ENCODE data around the gene RHBDF2.

The RHBDF2 gene

DNA sequence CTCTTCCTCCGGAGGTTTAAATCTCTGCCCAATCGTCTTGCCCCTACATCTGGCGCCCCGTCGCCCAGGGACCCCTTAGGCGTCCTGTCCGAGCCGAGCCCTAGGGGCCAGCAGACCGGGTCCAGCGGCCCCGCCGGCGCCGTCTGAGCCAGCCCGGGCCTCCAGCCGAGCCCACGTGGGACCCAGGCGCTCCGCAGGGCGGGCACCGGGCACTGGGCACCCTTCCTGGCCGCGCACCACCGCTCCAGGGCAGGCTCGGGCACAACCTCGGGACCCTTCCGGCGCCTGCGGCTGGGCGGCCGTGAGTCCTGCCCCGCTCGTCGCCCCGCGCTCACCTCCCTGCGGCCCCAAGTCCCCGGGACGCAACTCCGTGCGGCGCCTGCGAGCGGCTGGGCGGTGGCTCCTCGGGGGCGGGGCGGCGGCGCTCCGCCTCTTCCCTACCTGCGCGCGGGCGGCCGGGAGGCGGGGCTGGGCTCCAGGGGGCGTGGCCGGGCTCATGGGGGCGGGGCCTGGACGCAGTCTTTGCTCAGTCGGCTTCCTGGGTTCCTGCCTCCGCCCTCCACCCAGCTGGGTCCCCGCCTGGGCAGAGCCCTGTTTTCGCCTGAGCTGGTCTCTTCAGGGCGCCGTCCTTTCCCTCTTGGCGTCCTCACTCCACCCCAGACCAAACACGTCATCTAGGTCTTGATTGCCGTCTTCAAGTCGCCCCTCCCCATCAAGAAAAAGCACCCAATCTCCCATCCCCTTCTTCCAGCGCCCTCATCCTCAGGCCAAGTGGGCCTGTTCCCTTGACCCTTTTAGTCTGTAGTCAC is at the start of gene RHBDF2:
Gene RHBDF2, minus strand, starts transcription at position 406 of the 809 bp plus-strand sequence. CDS start 19,899 bp downstream, outside the sequence.
- DNase-seq: peak; percentile 50 to 74

DNA sequence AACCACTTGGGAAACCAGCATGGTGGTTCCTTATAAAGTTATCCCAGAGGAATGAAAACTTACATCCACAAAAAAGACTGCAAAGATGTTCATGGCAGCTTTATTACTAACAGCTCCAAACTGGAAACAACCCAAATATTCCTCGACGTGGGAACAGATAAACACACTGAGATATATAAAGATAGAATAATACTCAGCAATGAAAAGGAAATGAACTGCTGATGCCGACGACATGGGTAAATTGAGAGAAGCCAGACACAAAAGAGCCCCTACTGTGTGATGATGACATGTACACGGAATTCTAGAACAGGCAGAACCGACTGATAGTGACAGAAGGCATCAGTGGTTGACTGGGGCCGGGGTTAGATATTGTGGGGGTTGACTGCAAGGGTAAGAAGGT is 48.3 kb upstream of the RHBDF2 start:
- no peak for DNase-seq

DNA sequence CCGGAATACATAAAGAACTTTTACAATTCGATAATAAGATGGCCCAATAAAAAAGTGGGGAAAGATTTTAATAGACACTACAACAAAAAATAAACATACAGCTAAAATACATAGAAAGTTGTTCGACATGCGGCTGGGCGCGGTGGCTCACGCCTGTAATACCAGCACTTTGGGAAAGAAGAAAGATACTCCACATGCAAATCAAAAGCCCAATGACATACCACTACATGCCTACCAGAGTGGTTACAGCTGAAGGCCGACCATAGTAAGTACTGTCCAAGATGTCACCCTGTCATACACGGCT is 47.9 kb upstream of the RHBDF2 start:
- DNase-seq: no peak

DNA sequence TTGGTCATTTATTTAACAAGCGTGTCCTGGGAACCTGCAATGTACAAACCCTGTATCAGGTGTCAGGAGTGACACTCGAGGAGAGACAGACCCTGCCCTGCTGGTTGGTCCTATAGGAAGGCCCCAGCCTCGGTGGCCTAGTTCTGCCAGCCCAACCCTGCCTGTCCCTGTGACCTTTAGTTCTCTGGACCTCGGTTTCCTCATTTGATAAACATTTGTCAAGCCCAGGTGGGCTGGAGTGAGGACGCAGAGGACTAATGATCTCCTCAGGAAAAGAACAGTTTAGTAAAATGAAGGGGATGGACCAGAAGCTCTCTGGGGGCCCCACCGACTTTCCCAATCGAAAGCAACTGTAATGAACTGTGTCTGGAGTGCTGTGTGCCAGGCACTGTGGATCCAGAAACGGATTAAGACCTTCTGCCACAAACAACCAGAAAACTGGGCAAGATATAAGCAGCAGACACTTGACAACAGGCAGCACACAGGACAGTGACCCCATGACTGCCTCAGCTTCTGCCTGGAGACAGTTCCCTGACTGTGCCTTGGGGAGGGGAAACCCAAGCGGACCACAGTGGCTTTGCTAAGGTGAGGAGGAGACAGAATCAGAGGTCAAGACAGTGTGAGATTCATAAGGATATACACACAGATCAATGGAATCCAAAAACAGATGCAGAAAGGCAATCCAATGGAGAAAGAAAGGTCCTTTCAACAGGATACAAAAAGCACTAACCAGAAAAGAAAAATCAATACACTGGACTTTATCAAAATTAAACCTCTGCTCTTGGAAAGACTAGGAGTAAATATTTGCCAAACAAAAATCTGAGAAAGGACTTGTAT is 47.4 kb upstream of the RHBDF2 start:
- DNase-seq: no peak

DNA sequence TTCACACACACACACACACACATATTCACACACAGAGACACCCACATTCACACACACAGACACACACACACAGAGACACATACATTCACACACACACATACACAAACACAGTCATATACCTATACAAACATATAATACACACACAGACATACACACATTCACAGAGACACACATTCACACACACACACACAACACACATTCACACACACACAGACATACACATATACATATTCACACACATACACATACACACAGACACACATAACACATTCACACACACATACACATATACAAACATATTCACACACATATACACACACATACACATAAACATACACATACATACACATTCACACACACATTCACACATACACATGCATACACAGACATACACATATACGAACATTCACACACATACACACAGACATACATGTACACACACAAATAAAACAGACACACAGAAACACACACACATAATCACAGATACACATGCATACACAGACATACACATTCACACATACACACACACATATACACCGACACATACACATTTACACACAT is 46.5 kb upstream of the RHBDF2 start:
- DNase-seq: no peak

DNA sequence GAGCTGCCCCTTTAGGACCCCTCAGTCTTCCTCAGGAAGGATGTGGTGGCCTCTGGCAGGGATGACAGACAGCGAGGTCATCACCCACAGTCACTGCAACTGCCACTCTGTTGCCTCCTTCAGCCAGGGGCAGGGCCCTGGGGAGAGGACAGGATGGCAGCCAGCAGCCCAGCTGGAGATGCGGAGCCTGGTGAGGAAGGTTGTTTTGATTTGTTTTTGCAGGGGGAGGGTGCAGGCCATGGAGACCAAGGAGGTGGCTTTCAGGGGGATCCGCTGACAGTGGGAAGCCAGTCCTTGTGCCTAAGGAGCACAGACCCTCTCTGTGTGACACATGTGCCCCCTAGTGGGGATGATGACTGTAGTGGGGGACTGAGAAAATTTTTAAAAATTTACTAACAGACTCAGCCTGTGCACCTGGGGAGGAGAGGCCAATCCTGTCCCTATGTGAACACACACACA is 46.0 kb upstream of the RHBDF2 start:
- peak; percentile 61 to 73 for DNase-seq

DNA sequence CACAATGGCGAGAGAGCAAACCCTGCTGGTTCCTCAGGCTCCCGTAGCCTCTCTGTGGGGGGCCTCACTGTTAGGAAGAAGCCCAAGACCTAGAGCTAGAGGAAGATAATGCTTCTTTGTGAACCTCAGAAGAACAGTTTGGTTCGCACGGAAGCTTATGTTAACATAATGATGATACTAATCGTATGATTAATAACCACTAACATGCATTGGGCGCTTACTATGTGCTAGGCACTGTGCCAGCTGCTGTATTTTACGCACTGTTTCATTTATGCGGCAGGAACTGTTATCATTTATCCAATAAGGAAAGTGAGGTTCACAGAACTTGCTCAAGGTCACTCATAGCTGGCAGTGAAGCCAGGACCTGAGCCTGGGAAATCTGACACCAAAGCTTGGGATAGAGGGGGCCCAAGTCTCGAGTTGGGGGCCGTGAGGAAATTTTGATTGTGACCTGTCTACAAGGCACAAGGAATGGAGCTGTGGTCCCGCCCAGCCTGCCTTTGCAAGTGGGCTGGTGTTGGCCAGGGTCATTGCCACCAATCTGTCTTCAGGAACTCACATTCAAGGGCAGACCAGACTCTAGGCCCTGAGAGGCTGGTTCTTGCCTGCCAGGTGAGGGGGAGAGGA is 45.4 kb upstream of the RHBDF2 start:
- DNase-seq: no peak

DNA sequence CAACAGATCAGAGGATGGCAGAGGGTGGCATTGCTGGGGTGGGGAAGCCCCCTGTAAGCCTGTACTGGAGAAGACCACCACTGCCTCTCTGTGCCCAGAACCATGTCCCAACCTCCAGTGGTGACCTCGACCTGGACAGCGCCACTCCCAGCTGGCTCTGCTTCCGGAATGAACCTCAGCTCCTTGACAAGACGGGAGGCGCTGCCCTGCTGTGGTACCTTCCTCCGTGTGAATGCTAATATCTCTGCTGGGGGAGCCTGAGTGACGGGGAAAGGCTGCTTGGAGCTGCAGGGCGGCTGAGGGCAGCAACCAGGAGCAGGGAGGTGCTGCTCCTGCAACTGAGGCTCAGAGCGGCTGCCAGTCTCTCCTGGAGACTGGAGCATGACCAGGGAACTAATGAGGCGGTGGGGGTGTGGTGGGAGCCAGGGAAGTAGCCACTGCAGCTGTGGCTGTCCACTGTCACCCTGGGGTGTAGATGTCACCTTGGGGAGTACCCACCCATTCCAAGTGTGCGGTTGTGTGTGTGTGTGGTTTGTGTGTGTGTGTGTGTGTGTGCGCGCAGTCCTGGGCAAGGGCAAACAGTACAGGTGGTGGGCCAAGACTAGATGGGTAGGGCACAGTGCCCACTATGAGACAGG is 44.8 kb upstream of the RHBDF2 start:
- no peak for DNase-seq

DNA sequence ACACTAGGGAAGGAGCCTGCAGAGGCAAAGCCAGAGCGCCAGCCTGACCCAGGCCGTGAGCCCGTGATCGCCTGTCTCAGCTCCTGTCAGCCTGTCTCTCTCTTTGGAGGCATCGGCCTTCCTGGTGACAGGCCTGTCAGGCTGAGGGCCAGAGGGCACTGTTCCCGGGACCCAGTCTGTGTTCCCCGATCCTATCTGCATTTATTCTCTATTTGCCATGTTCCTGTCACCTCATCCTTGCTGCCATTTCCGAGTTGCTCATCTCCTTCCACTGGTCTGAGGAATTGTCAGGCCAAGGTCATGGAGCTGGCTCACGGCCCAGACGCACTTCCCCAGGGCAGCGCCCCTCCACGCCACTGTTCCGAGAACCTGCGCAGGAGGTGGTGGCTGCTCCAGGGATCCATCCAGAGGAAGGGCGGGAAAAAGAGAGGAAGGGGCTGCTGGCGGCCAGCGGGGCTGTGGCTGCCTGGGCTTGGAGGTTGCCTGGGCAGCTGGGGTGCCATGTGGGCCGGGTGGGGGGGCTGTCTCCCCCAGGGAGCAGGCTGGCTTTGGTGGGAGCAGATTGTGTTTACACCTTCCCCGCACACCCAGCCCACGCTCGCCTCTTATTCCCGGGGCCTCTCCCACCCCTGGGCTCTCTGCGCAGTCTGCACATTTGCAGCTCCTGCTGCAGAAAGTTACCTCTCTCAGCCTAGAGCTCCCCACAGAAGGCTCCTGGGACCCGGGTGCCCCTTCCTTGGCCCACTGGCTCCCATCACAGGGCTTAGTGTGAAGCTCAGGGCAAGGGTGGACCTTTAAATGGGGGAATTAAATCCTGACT is 43.5 kb upstream of the RHBDF2 start:
- no peak for DNase-seq

DNA sequence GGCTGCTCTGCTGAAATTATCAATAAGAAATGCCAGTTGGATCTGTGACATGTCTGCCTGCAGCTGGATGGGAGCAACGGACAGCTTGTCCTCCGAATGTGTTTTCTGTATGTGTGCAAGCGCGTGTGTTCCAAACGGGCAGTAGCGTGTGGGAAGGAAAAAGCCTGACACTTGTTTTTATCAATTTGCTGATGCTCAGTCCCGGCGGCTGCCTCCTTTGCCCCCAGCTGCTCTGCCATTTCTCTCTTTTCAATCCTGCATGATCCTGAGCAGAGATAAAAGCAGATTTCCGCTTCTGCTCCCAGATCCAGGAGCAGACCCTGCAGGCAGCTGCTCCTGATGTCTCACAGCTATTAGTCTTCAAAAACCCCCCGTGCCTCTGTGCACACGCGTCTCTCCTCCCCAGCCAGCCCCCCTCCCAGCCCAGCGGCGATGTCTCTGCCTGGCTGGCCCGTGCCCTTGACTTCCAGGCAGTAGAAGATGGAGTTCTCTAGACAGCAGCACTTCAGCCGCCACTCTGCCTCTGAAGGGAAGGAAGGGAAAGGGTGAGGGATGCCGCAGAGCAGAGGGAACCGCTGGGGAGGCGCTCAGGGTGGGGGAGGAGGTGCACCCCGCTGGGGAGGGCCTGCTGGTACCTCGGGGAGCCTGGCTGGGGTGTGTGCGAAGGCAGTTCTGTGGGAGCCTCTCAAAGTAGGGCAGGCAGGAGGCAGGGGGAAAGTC is 42.8 kb upstream of the RHBDF2 start:
- DNase-seq: peak; percentile 47 to 72

DNA sequence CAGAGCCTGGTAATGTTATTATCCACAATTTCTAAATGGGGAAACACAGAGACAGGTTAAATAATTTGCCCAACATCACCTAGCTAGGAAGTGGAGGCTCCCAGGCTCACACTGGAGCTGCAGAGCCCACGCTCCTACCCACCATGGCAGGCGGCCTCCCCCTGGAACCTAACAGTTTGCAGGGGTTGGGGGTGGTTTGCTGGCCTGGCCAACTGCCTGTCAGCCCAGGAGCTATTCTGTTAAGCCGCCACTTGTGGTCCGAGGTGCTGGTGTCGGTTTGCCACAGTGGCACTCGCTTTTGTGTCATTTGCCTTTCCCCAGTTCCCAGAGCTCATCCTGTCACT is 42.2 kb upstream of the RHBDF2 start:
- no peak for DNase-seq

DNA sequence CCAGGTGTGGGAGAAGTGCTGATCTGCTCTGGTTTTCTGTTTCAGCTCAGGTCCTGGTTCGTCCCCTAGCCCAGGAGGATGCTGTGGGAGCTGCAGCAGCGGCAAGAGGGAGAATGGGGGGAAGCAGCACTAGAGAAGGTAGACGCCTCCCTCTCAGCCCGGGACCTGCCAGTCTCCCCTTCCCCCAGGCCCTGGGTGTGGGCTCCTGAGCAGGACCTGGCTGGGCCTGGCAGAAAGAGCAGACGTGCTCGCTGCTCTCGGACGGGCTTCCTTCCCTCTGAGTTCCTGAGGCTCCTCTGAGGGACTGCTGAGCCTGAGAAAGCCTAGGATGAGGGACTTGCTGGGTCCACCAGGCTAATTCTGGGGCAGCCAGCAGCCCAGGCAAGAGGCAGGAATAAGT is 41.8 kb upstream of the RHBDF2 start:
- DNase-seq: no peak

DNA sequence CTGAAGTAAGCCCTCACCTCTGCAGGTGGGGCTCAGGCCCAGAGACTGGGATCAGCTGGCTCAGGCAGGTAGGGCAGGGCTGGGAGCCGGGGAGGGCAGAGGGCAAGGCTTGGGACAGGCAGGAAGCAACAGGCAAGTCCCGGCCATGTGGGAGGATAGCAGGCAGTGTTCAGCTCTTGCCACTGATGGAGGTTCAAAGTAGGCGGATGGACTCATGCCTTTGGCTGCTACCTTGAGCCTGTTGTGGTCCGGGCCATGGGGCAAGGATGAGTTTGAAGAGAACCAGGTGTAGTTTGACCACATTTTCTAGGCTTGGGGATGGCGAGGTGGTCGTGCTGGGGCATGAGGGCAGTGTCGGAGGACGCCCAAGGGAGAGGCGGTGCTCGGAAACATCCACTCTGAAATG is 41.3 kb upstream of the RHBDF2 start:
- DNase-seq: no peak

DNA sequence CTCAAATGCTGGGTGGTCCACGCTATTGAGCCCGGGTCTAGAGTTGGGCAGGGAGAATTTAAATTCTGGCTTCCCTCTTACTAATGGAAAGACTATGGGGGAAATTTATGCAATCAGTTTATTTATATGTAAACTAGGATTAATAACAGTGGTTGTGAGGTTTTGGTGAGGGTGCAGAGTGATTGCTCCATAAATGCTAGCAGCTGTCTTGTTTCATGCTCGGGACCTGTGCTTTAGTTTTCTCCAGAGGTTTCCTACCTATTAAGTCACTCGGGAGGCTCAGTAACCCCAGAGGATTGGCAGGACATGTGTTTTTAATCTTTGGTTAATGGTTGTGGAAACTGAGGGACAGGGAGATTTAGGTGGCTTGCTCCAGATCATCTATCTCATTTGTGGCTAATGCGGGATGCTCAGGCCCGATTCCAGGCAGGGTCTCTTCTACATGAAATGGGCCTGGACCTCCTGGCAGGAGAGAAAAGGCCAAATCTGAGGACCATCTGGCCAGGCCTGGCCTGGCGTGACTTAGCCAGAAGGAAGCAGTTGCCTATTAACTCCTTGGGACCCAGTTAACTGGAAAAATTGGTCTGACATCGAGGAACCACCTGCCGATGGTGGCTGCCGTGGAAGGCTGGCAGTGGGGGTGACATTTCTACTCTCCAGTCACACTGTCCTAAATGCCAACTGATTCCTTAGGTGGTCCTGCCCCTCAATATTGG is 40.7 kb upstream of the RHBDF2 start:
- DNase-seq: no peak

DNA sequence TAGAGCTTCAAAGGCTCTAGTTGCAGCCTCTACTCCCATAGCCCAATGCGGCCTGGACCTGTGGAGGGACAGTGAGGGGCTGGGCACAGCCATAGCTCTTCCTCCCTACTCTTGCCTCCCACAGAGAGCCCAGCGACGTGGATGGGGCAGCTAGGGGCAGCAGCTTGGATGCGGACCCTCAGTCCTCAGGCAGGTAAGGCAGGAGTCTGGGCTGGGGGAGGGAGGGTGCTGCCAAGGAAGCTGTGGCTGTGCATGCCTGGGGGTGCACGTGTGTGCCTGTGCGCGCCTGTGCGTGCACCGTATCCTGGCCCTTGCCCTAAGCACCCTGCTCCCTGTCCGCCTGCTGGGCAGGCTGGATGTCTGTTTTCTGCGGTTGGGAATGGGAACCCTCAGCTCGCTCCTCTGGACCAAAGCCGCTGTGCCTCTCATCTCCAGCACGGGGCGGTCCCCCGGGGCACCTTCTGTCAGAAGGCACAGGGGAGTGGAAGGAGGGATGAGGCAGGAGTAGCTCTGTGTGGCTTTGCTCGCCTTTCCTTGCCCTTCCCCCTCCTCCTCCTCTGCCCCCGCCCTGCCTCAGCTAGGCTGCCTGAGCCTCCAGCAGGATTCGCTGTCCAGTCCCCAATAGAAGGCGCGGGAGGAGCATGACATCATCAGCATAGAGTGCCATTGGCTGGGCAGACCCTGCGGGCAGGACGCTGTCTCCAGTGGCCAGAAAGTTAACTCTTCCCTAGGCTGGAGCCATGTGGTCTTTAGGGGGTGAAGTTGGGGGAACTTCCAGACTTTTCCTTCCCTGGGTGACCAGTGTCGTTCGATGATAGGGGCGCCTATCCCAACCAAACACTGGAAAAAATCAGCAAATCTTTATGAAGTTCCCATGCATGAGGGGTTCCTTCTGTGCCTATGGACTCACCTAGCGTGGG is 39.4 kb upstream of the RHBDF2 start:
- DNase-seq: peak; percentile 95 to 98

DNA sequence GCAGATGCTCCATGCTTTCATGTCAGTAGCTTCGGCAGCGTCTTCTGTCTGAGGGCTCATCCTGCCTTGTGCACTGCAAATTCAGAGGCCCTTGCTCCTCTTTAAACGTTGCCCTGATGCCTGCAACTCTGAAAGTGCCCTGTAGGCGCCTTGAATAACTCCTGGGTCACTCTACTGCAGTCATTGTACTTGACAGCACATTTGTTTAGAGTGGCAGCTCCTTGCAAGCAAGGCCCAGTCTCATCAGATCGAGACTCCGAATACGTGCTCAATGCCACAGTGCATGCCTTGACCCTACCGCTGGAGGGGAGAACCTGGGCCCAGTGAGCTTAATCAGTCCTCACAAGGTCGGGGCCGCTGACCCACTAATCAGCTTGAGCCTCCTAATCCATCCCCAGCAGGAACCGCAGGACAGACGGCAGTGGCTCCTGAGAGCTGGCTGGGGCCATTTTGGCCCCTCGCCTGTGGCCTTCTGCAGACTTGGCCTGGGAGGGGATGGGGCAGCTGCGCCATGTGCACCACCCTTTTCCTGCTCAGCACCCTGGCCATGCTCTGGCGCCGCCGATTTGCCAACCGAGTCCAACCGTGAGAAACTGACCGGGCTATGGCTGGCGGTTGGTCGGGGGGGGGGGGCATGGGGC is 38.5 kb upstream of the RHBDF2 start, which contains the start of gene PRCD:
Gene PRCD, plus strand, starts transcription at position 414 of the 641 bp plus-strand sequence. Its CDS starts 98 bp downstream, at position 512.
- no peak for DNase-seq

DNA sequence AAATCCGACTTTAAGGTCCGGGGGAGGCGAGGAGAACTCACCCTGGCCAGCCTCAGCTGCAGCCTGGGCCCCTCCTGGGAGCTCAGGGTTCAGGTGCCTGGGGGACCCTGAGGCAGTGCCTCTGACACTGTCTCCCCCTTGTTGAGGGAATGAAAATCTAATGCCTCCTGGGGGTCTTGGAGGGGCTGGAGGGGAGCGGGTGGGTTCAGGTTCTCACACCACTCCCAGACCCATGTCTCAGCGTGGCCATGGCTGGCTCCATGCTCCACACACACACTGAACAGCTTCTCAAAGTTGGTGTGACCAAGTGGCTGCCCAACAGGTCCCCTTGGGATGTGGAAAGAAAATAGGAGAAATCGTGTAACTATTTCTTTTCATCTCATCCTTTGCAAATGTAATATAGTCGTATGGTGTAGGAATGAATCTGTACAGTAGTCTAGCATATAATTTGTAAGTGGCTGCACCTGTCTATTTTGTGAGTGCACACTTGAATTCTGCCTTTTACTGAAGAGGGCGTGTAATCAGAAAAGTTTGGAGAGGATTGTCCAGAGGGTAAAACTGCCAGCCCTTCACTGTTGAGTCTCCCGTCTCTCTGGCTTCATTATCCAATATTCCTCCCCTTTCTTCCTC is 37.8 kb upstream of the RHBDF2 start:
- DNase-seq: no peak

DNA sequence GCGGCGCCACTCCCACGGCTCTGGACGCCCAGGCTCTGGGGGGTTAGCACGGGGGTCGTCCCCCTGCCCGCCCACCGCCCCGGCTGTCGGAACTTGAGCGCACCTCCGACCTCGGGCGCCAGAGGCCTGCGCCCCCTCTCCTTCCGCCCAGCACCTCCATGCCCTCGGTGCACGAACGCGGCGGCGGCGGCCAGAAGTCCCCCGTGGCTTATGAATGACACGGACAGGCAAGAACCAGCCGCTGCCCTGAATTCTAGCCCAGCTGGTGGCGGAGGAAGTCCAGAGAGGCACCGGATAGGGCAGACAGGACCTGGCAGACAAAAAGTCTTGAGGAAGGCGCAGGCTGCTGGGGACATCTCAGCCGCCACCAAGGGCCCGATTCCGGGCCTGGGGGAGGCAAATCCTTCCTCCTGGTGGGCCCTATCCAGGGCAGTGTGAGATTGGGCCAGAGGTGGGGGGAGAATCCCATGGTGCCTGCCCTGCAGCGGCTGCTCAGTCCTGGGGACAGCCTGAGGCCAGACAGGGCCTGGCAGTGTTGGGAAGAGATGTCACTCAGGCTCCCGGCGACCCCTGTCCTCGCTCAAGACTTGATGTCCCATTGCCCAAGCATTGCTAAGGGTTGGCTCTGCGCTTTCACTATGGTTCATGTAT is 37.2 kb upstream of the RHBDF2 start:
- no peak for DNase-seq

Data from hippocampal formation (tissue), 2 donors.